GM19025 (cell line): ENCODE measurements around the gene AGPAT1.
"Not testable (repeated sequence)": the region's sequence is repeated elsewhere in the genome, so short reads cannot be mapped to it uniquely, and the experiment has no call there.

Source experiments
- ATAC-seq: cut with Tn5 transposase; IDR thresholded peaks from one replicate; pipeline ENCODE4 v1.9.1; 2021; ENCODE audit warnings: mild to moderate bottlenecking, low read depth, moderate library complexity; ENCODE audit not compliant: unreplicated experiment

AGPAT1 gene

GRCh38 chr6:32187725-32188380, 12.0 kb upstream of the AGPAT1 start:
- not testable (repeated sequence) for ATAC-seq

- no peak for ATAC-seq
Observed at GRCh38 chr6:32187009-32187709, 11.3 kb upstream of the AGPAT1 start.

GRCh38 chr6:32186151-32186840, 10.4 kb upstream of the AGPAT1 start:
- ATAC-seq, result not testable (repeated sequence)

GRCh38 chr6:32185681-32186131, 9.8 kb upstream of the AGPAT1 start:
- ATAC-seq, result not testable (repeated sequence)

GRCh38 chr6:32184084-32184640, 8.3 kb upstream of the AGPAT1 start, which contains the start of gene AGER:
AGER (minus strand) TSS chr6:32184253; CDS start chr6:32184222, 31 bp downstream.
- no peak for ATAC-seq

- no peak for ATAC-seq
Observed at GRCh38 chr6:32183483-32184083, 7.7 kb upstream of the AGPAT1 start.

GRCh38 chr6:32183030-32183429, 7.1 kb upstream of the AGPAT1 start:
- no peak for ATAC-seq

- ATAC-seq, result no peak
Observed at GRCh38 chr6:32182555-32182981, 6.7 kb upstream of the AGPAT1 start.

- ATAC-seq, result no peak
Observed at GRCh38 chr6:32181915-32182529, 6.1 kb upstream of the AGPAT1 start.

GRCh38 chr6:32181148-32181702, 5.3 kb upstream of the AGPAT1 start:
- no peak for ATAC-seq

- ATAC-seq, result no peak
Observed at GRCh38 chr6:32179766-32180405, 4.0 kb upstream of the AGPAT1 start.

- no peak for ATAC-seq
Observed at GRCh38 chr6:32178547-32179440, 2.9 kb upstream of the AGPAT1 start.

GRCh38 chr6:32177788-32178546, 2.1 kb upstream of the AGPAT1 start, which contains the start of gene RNF5:
RNF5 (plus strand) TSS chr6:32178405; CDS start chr6:32178512, 107 bp downstream.
- ATAC-seq, result peak; percentile 77

GRCh38 chr6:32177183-32177787, 1.4 kb upstream of the AGPAT1 start:
- ATAC-seq, result no peak

- no peak for ATAC-seq
Observed at GRCh38 chr6:32176476-32177182, 745 bp upstream of the AGPAT1 start.

- ATAC-seq, result no peak
Observed at GRCh38 chr6:32175322-32175710, 568 bp downstream of the AGPAT1 start.

GRCh38 chr6:32174416-32174815, 1.5 kb downstream of the AGPAT1 start:
- ATAC-seq, result no peak
